SU-DHL-6 (cell line): ENCODE results near the gene WASF3.

Experiments used
- H2AFZ ChIP-seq: fragments of 200-600 bp; sonication (generic); 2 replicates; pipeline ENCODE4 v1.6.1; 2014; ENCODE audit warnings: low read depth, mild to moderate bottlenecking, moderate library complexity, mixed read lengths, antibody characterized with exemption, low read length; ENCODE audit not compliant: severe bottlenecking
- H3F3A ChIP-seq: fragments of 200-600 bp; shearing (Covaris generic); 2 replicates; pipeline ENCODE4 v1.6.0; 2016; ENCODE audit warnings: antibody characterized with exemption, mild to moderate bottlenecking; ENCODE audit not compliant: insufficient read depth
- H3K27ac ChIP-seq: fragments of 200-600 bp; sonication (generic); 2 replicates; pipeline ENCODE4 v1.5.1; 2016; ENCODE audit warnings: low read depth, mild to moderate bottlenecking, low read length, moderate library complexity, mixed read lengths
- H3K27me3 ChIP-seq: fragments of 200-600 bp; sonication (generic), shearing (Covaris generic); 2 replicates; pipeline ENCODE4 v1.6.0; 2014; ENCODE audit warnings: mild to moderate bottlenecking, low read length
- H3K36me3 ChIP-seq: fragments of 200-600 bp; sonication (generic); 2 replicates; pipeline ENCODE4 v1.6.1; 2014; ENCODE audit warnings: mild to moderate bottlenecking, low read length, mixed read lengths
- H3K4me2 ChIP-seq: fragments of 300-600, 200-600 bp; shearing (Covaris generic), sonication (generic); 2 replicates; pipeline ENCODE4 v1.6.0; 2014; ENCODE audit warnings: low read length, low read depth, mild to moderate bottlenecking; ENCODE audit not compliant: poor library complexity, severe bottlenecking
- H3K4me3 ChIP-seq: fragments of 200-600 bp; sonication (generic); 2 replicates; pipeline ENCODE4 v1.5.1; 2014; ENCODE audit warnings: antibody characterized with exemption, low read length, mild to moderate bottlenecking, mixed read lengths; ENCODE audit not compliant: insufficient read depth, poor library complexity, severe bottlenecking
- H3K79me2 ChIP-seq: fragments of 200-600 bp; sonication (generic); 2 replicates; pipeline ENCODE4 v1.6.1; 2014; ENCODE audit warnings: mild to moderate bottlenecking, low read length, moderate library complexity; ENCODE audit not compliant: insufficient read depth
- H3K9ac ChIP-seq: fragments of 200-600 bp; sonication (generic); 2 replicates; pipeline ENCODE4 v1.7.0; 2014; ENCODE audit warnings: mild to moderate bottlenecking, low read length
- H3K9me2 ChIP-seq: fragments of 200-600 bp; sonication (generic); replicated peaks from 2 replicates; pipeline ENCODE4 v1.6.1; 2014; ENCODE audit warnings: low read length; ENCODE audit not compliant: insufficient read depth
- H3K9me3 ChIP-seq: fragments of 200-600 bp; sonication (generic); 2 replicates; pipeline ENCODE4 v1.6.1; 2014; ENCODE audit warnings: low read length, mixed read lengths; ENCODE audit not compliant: insufficient read depth
- H4K20me1 ChIP-seq: fragments of 200-600 bp; sonication (generic); 2 replicates; pipeline ENCODE4 v1.6.1; 2014; ENCODE audit warnings: low read depth, mild to moderate bottlenecking, antibody characterized with exemption, low read length, moderate library complexity, mixed read lengths
- CTCF ChIP-seq: fragments of 200-600 bp; sonication (generic); IDR thresholded peaks from one replicate; pipeline ENCODE4 v1.5.1; 2017; ENCODE audit warnings: antibody characterized with exemption, mild to moderate bottlenecking, low read length, moderate library complexity; ENCODE audit not compliant: insufficient read depth, poor library complexity, severe bottlenecking
- EZH2phosphoT487 ChIP-seq: fragments of 200-600 bp; sonication (generic), shearing (Covaris generic); conservative IDR thresholded peaks from 2 replicates; pipeline ENCODE4 v1.6.1; 2018; ENCODE audit warnings: mild to moderate bottlenecking, antibody characterized with exemption, low read length, moderate library complexity, mixed read lengths

Gene WASF3

GRCh38 chr13:26727633-26728032 lies 170.2 kb downstream of the WASF3 start:
- Histone ChIP-seq H3K36me3 (no peaks in the 10 kb centered on the region), H3K9me2 (no peaks in the 10 kb centered on the region), H3K27me3 (no peaks in the 10 kb centered on the region), H4K20me1 (no peaks in the 10 kb centered on the region), H3K9me3 (no peaks in the 10 kb centered on the region), H2AFZ (no peak overlapping the region), H3K27ac (no peak overlapping the region), H3K9ac (no peak overlapping the region), H3K79me2 (no peaks in the 10 kb centered on the region), H3F3A (no peaks in the 10 kb centered on the region), H3K4me3 (no peak overlapping the region), H3K4me2 (no peak overlapping the region)
- TF ChIP-seq CTCF (no peak), EZH2phosphoT487 (no peak)

- TF ChIP-seq CTCF (no peak), EZH2phosphoT487 (no peak)
- Histone ChIP-seq H4K20me1 (no peaks in the 10 kb centered on the region), H3K27me3 (no peaks in the 10 kb centered on the region), H3K4me3 (no peak overlapping the region), H3F3A (no peaks in the 10 kb centered on the region), H3K27ac (no peak overlapping the region), H3K9me3 (no peaks in the 10 kb centered on the region), H2AFZ (no peak overlapping the region), H3K9ac (no peak overlapping the region), H3K79me2 (no peaks in the 10 kb centered on the region), H3K4me2 (no peak overlapping the region), H3K9me2 (no peaks in the 10 kb centered on the region), H3K36me3 (no peaks in the 10 kb centered on the region)
Observed at GRCh38 chr13:26735677-26736076, 178.2 kb downstream of the WASF3 start.
